HepG2 (cell line): ENCODE results near the gene PDCD11. TPM values are rescaled to one million over a fixed set of nuclear protein-coding genes. Genes with fewer than 3 reads are reported as not detected.

ENCODE experiments used
- ATM ChIP-seq: fragments of 450-650 bp; IDR thresholded peaks from 2 replicates; pipeline ENCODE4 v1.7.1; 2017; ENCODE audit warnings: mild to moderate bottlenecking, borderline replicate concordance
- GATAD1 ChIP-seq: IDR thresholded peaks from 2 replicates; pipeline ENCODE4 v1.6.1; 2016; ENCODE audit warnings: missing genetic modification reagents, missing compliant biosample characterization
- HMGXB3 ChIP-seq: sonication (generic); formaldehyde crosslinking; IDR thresholded peaks from 2 replicates; pipeline ENCODE4 v1.4.0; 2020; ENCODE audit warnings: missing genetic modification reagents, borderline replicate concordance
- MNT ChIP-seq: fragments of 450-650 bp; IDR thresholded peaks from 2 replicates; pipeline ENCODE4 v1.6.1; 2016
- SMC3 ChIP-seq: IDR thresholded peaks from 2 replicates; pipeline ENCODE4 v1.6.1; 2011; ENCODE audit warnings: low read length, improper control_type of control experiment
- TFAP4 ChIP-seq: sonication (generic); IDR thresholded peaks from 2 replicates; pipeline ENCODE4 v1.6.1; 2016; ENCODE audit warnings: low read depth, borderline replicate concordance
- ZFP37 ChIP-seq: sonication (generic); formaldehyde crosslinking; IDR thresholded peaks from 2 replicates; pipeline ENCODE4 v1.4.0; 2020; ENCODE audit warnings: missing genetic modification reagents, borderline replicate concordance
- ZFX ChIP-seq: sonication (generic); formaldehyde crosslinking; IDR thresholded peaks from 2 replicates; pipeline ENCODE4 v1.4.0; 2020; ENCODE audit warnings: mild to moderate bottlenecking, low read depth, missing genetic modification reagents, moderate library complexity
- ZFY ChIP-seq: sonication (generic); formaldehyde crosslinking; IDR thresholded peaks from 2 replicates; pipeline ENCODE4 v1.4.0; 2020; ENCODE audit warnings: missing genetic modification reagents
- ZMYM3 ChIP-seq: sonication (generic); formaldehyde crosslinking; IDR thresholded peaks from 2 replicates; pipeline ENCODE4 v1.5.1; 2020; ENCODE audit warnings: mild to moderate bottlenecking, missing genetic modification reagents
- ZNF232 ChIP-seq: sonication (generic); formaldehyde crosslinking; IDR thresholded peaks from 2 replicates; pipeline ENCODE4 v1.4.0; 2020; ENCODE audit warnings: missing genetic modification reagents, borderline replicate concordance
- ZNF605 ChIP-seq: sonication (generic); formaldehyde crosslinking; IDR thresholded peaks from 2 replicates; pipeline ENCODE4 v1.8.0; 2022; ENCODE audit warnings: mild to moderate bottlenecking, missing genetic modification reagents
- ZNF646 ChIP-seq: sonication (generic); formaldehyde crosslinking; IDR thresholded peaks from 2 replicates; pipeline ENCODE4 v1.9.0; 2021; ENCODE audit warnings: mild to moderate bottlenecking, missing genetic modification reagents
- ZNF784 ChIP-seq: sonication (generic); formaldehyde crosslinking; IDR thresholded peaks from 2 replicates; pipeline ENCODE4 v1.5.1; 2020; ENCODE audit warnings: missing genetic modification reagents, mild to moderate bottlenecking, borderline replicate concordance
- ZZZ3 ChIP-seq: sonication (generic); formaldehyde crosslinking; IDR thresholded peaks from 2 replicates; pipeline ENCODE4 v1.4.0; 2020; ENCODE audit warnings: missing genetic modification reagents, mild to moderate bottlenecking, borderline replicate concordance
- polyA plus RNA-seq, 8 experiments: library from polyadenylated mRNA; depleted of rRNA in 3 of 8; stranded (reverse) in 7 of 8; unstranded in 1 of 8; fragments of >200 nt; fragmentation: Illumina TruSeq in 4 of 8; extraction: Trizol in 4 of 8; gene quantifications; 2 replicates each; pipeline versions ENCODE4 v1.2.1 to v1.2.3, GENCODE V29; 2011 to 2016; ENCODE audit warnings: low read depth in 4 of 8, missing spikeins in 1 of 8, mixed read lengths in 1 of 8; ENCODE audit not compliant: insufficient read depth in 1 of 8
- total RNA-seq, 5 experiments: library from RNA; depleted of rRNA; stranded (reverse); fragments of >200 nt; fragmentation: Illumina TruSeq; extraction: Trizol; gene quantifications; 2 replicates each; pipeline ENCODE4 v1.2.3, GENCODE V29; 2016; ENCODE audit warnings: low read depth in 1 of 5

Gene PDCD11
- total and polyA plus RNA-seq, 2 of the 13 experiments (the other 11 are each of a cell fraction or from before 2014, with no cell fraction given) = 12.8 to 52.8 TPM

GRCh38 chr10:103481974-103482531, 85.6 kb downstream of the PDCD11 start (continued):
- TF ChIP-seq ZZZ3 = no peak
- TF ChIP-seq HMGXB3 = no peak
- no peak for TF ChIP-seq ZNF784 (CRISPR knock-in tag)
- 0 out of 2 replicates have a peak, but pooled peaks have one; percentile 27 for TF ChIP-seq ZNF232 (CRISPR knock-in tag)
- peak; percentile 38; the same call in 1 of the 2 replicates for TF ChIP-seq ZNF646 (CRISPR knock-in tag)
- peak; percentile 54 for TF ChIP-seq ZFX
- 0 out of 2 replicates have a peak, but pooled peaks have one; percentile 16 for TF ChIP-seq GATAD1 (CRISPR knock-in tag)
- peak; percentile 19; the same call in 1 of the 2 replicates for TF ChIP-seq ZMYM3 (CRISPR knock-in tag)
- peak; percentile 24; the same call in 1 of the 2 replicates for TF ChIP-seq ZFY (CRISPR knock-in tag)
- no peak for TF ChIP-seq ZNF605 (CRISPR knock-in tag)
- TF ChIP-seq ATM = no peak
- no peak for TF ChIP-seq ZFP37 (CRISPR knock-in tag)
- 0 out of 2 replicates have a peak, but pooled peaks have one; percentile 12 for TF ChIP-seq MNT
- TF ChIP-seq TFAP4 = no peak
- peak; percentile 15; the same call in 1 of the 2 replicates for TF ChIP-seq SMC3
